HUES64 (cell line): ENCODE data around the gene IL7R.

Source experiments
- H3K27ac ChIP-seq: 2 replicates; pipeline ENCODE4 v1.7.0; 2013; ENCODE audit warnings: low read depth, low read length, inconsistent platforms
- H3K27me3 ChIP-seq: 2 replicates; pipeline ENCODE4 v1.6.1; 2013; ENCODE audit warnings: mild to moderate bottlenecking, low read length; ENCODE audit not compliant: insufficient read depth
- H3K36me3 ChIP-seq: 2 replicates; pipeline ENCODE4 v1.6.1; 2013; ENCODE audit warnings: mild to moderate bottlenecking, low read length; ENCODE audit not compliant: insufficient read depth
- H3K4me1 ChIP-seq: 2 replicates; pipeline ENCODE4 v1.6.1; 2013; ENCODE audit warnings: mild to moderate bottlenecking, low read length, moderate library complexity; ENCODE audit not compliant: insufficient read depth
- H3K4me3 ChIP-seq: 2 replicates; pipeline ENCODE4 v1.5.1; 2013; ENCODE audit warnings: mild to moderate bottlenecking, low read length, moderate library complexity
- H3K9ac ChIP-seq: 2 replicates; pipeline ENCODE4 v1.6.1; 2013; ENCODE audit warnings: mild to moderate bottlenecking, low read depth, low read length
- H3K9me3 ChIP-seq: 2 replicates; pipeline ENCODE4 v1.6.1; 2013; ENCODE audit warnings: low read depth, low read length; ENCODE audit not compliant: insufficient read depth
- WGBS: fragments of 150-250, 120-280 bp; methylation state at CpG from one replicate; pipeline ENCODE4 v1.1.7; 2013; ENCODE audit warnings: missing lambda C conversion rate; 5-methylcytosine and 5-hydroxymethylcytosine counted together

IL7R gene

GRCh38 chr5:35920890-35921289 lies 64.2 kb downstream of the IL7R start:
- WGBS: 72% methylated on average over 11 of the region's 11 CpGs

GRCh38 chr5:35921930-35922329 lies 65.2 kb downstream of the IL7R start:
- Histone ChIP-seq H3K9me3 (no peaks in the 10 kb centered on the region), H3K36me3 (no peaks in the 10 kb centered on the region), H3K27ac (no peak overlapping the region), H3K9ac (no peak overlapping the region), H3K27me3 (peaks cover 40% of the 10 kb centered on the region), H3K4me1 (no peaks in the 10 kb centered on the region; the same call in 1 of the 2 replicates), H3K4me3 (no peak overlapping the region)
- WGBS: 92% methylated on average over 5 of the region's 5 CpGs

More at GRCh38 chr5:35920890-35921289, 64.2 kb downstream of the IL7R start:
- peaks cover 40% of the 10 kb centered on the region for H3K27me3 ChIP-seq
- no peaks in the 10 kb centered on the region for H3K9me3 ChIP-seq
- no peaks in the 10 kb centered on the region for H3K36me3 ChIP-seq
- no peaks in the 10 kb centered on the region; the same call in 1 of the 2 replicates for H3K4me1 ChIP-seq
- no peak overlapping the region for H3K4me3 ChIP-seq
- no peak overlapping the region for H3K27ac ChIP-seq
- H3K9ac ChIP-seq: no peak overlapping the region

GRCh38 chr5:35922468-35922867 lies 65.8 kb downstream of the IL7R start:
- H3K9me3 ChIP-seq: no peaks in the 10 kb centered on the region
- WGBS: 83% methylated on average over 7 of the region's 7 CpGs
- H3K27ac ChIP-seq: no peak overlapping the region
- no peak overlapping the region for H3K4me3 ChIP-seq
- no peak overlapping the region for H3K9ac ChIP-seq
- H3K4me1 ChIP-seq: no peaks in the 10 kb centered on the region; the same call in 1 of the 2 replicates
- no peaks in the 10 kb centered on the region for H3K36me3 ChIP-seq
- peaks cover 41% of the 10 kb centered on the region for H3K27me3 ChIP-seq

- H3K4me3 ChIP-seq: no peak overlapping the region
- WGBS: 77% methylated on average over 10 of the region's 10 CpGs
- no peak overlapping the region for H3K9ac ChIP-seq
- H3K9me3 ChIP-seq: no peaks in the 10 kb centered on the region
- peaks cover 51% of the 10 kb centered on the region for H3K27me3 ChIP-seq
- H3K27ac ChIP-seq: no peak overlapping the region
- no peaks in the 10 kb centered on the region; the same call in 1 of the 2 replicates for H3K4me1 ChIP-seq
- H3K36me3 ChIP-seq: no peaks in the 10 kb centered on the region
Measured at GRCh38 chr5:35924122-35924949, 67.6 kb downstream of the IL7R start.

GRCh38 chr5:35924950-35925722 lies 68.4 kb downstream of the IL7R start:
- Histone ChIP-seq H3K9me3 (no peaks in the 10 kb centered on the region), H3K36me3 (no peaks in the 10 kb centered on the region), H3K9ac (no peak overlapping the region), H3K4me1 (no peaks in the 10 kb centered on the region; the same call in 1 of the 2 replicates), H3K4me3 (no peak overlapping the region), H3K27me3 (peaks cover 51% of the 10 kb centered on the region), H3K27ac (no peak overlapping the region)
- WGBS: 24% methylated on average over 21 of the region's 21 CpGs

- no peak overlapping the region for H3K9ac ChIP-seq
- 58% methylated on average over 13 of the region's 13 CpGs for WGBS
Measured at GRCh38 chr5:35926389-35927051, 69.8 kb downstream of the IL7R start.

More at GRCh38 chr5:35926389-35927051, 69.8 kb downstream of the IL7R start:
- H3K36me3 ChIP-seq: no peaks in the 10 kb centered on the region
- no peak overlapping the region for H3K27ac ChIP-seq
- no peak overlapping the region for H3K4me3 ChIP-seq
- peaks cover 49% of the 10 kb centered on the region for H3K27me3 ChIP-seq
- H3K9me3 ChIP-seq: no peaks in the 10 kb centered on the region
- no peaks in the 10 kb centered on the region; the same call in 1 of the 2 replicates for H3K4me1 ChIP-seq
